T-helper 1 cell treated with Interleukin-12 subunit alpha and Interleukin-12 subunit beta and Interleukin-4 antibody, amounts not matched to agents 30 μg/mL and 1 μg/mL, for 36 hours (primary cell): ENCODE results near the gene FADS3.
A peak's percentile ranks its signal among the peaks of the same experiment; 100 is the strongest.

ENCODE experiments used
- H3K27ac Mint-ChIP-seq: one replicate; pipeline ENCODE4 v1.8.0; 2021; ENCODE audit warnings: mild to moderate bottlenecking, mixed read lengths
- H3K27me3 Mint-ChIP-seq: one replicate; pipeline ENCODE4 v1.8.0; 2021; ENCODE audit warnings: low read depth, mixed read lengths
- H3K36me3 Mint-ChIP-seq: one replicate; pipeline ENCODE4 v1.8.0; 2021; ENCODE audit warnings: low read depth, mixed read lengths
- H3K4me1 Mint-ChIP-seq: one replicate; pipeline ENCODE4 v1.8.0; 2021; ENCODE audit warnings: low read depth, mixed read lengths
- H3K4me3 Mint-ChIP-seq: one replicate; pipeline ENCODE4 v1.8.0; 2021; ENCODE audit warnings: mild to moderate bottlenecking, moderate library complexity, mixed read lengths
- H3K9me3 Mint-ChIP-seq: one replicate; pipeline ENCODE4 v1.8.0; 2021; ENCODE audit warnings: mixed read lengths

Gene FADS3

GRCh38 chr11:61918938-61919704, 27.8 kb upstream of the FADS3 start:
- Mint-ChIP-seq H3K27me3 (peaks cover 51% of the 10 kb centered on the region), H3K36me3 (peaks cover 5% of the 10 kb centered on the region), H3K9me3 (no peaks in the 10 kb centered on the region), H3K4me1 (peaks cover 9% of the 10 kb centered on the region), H3K27ac (no peak overlapping the region), H3K4me3 (no peak overlapping the region)

GRCh38 chr11:61918251-61918937, 27.0 kb upstream of the FADS3 start:
- no peaks in the 10 kb centered on the region for H3K9me3 Mint-ChIP-seq
- H3K4me3 Mint-ChIP-seq, result peak overlapping the region; percentile 85
- H3K27me3 Mint-ChIP-seq, result peaks cover 57% of the 10 kb centered on the region
- H3K36me3 Mint-ChIP-seq, result peaks cover 5% of the 10 kb centered on the region
- no peak overlapping the region for H3K27ac Mint-ChIP-seq
- H3K4me1 Mint-ChIP-seq, result peaks cover 9% of the 10 kb centered on the region

GRCh38 chr11:61917334-61918109, 26.2 kb upstream of the FADS3 start, which contains the start of gene RAB3IL1:
Gene RAB3IL1, minus strand, starts transcription at chr11:61917566. Its CDS starts 199 bp downstream, at chr11:61917367.
- H3K4me3 Mint-ChIP-seq, result peak within 1 kb of the TSS; percentile 85
- H3K9me3 Mint-ChIP-seq, result no peaks in the 10 kb centered on the region
- H3K4me1 Mint-ChIP-seq, result peaks cover 9% of the 10 kb centered on the region
- peaks cover 5% of the 10 kb centered on the region for H3K36me3 Mint-ChIP-seq
- no peak within 1 kb of the TSS for H3K27ac Mint-ChIP-seq
- H3K27me3 Mint-ChIP-seq, result peaks cover 57% of the 10 kb centered on the region

- Mint-ChIP-seq H3K27ac (no peak overlapping the region), H3K4me3 (peak overlapping the region; percentile 57), H3K27me3 (peaks cover 57% of the 10 kb centered on the region), H3K4me1 (peaks cover 11% of the 10 kb centered on the region), H3K9me3 (no peaks in the 10 kb centered on the region), H3K36me3 (peaks cover 5% of the 10 kb centered on the region)
Observed at GRCh38 chr11:61916737-61917333, 25.5 kb upstream of the FADS3 start.

- Mint-ChIP-seq H3K36me3 (peaks cover 5% of the 10 kb centered on the region), H3K9me3 (no peaks in the 10 kb centered on the region), H3K27me3 (peaks cover 49% of the 10 kb centered on the region), H3K4me1 (peaks cover 11% of the 10 kb centered on the region), H3K4me3 (no peak overlapping the region), H3K27ac (no peak overlapping the region)
Observed at GRCh38 chr11:61914471-61915171, 23.3 kb upstream of the FADS3 start.

GRCh38 chr11:61913699-61914395, 22.5 kb upstream of the FADS3 start:
- peaks cover 41% of the 10 kb centered on the region for H3K27me3 Mint-ChIP-seq
- H3K36me3 Mint-ChIP-seq, result peaks cover 5% of the 10 kb centered on the region
- peaks cover 11% of the 10 kb centered on the region for H3K4me1 Mint-ChIP-seq
- H3K4me3 Mint-ChIP-seq, result no peak overlapping the region
- no peak overlapping the region for H3K27ac Mint-ChIP-seq
- no peaks in the 10 kb centered on the region for H3K9me3 Mint-ChIP-seq

- Mint-ChIP-seq H3K4me1 (peaks cover 8% of the 10 kb centered on the region), H3K4me3 (no peak overlapping the region), H3K9me3 (no peaks in the 10 kb centered on the region), H3K27ac (no peak overlapping the region), H3K27me3 (peaks cover 34% of the 10 kb centered on the region), H3K36me3 (peaks cover 3% of the 10 kb centered on the region)
Observed at GRCh38 chr11:61912991-61913698, 21.8 kb upstream of the FADS3 start.

- Mint-ChIP-seq H3K27ac (no peak overlapping the region), H3K9me3 (no peaks in the 10 kb centered on the region), H3K4me3 (no peak overlapping the region), H3K27me3 (peaks cover 28% of the 10 kb centered on the region), H3K36me3 (no peaks in the 10 kb centered on the region), H3K4me1 (peaks cover 2% of the 10 kb centered on the region)
Observed at GRCh38 chr11:61912530-61912898, 21.2 kb upstream of the FADS3 start.

- H3K4me1 Mint-ChIP-seq, result peaks cover 2% of the 10 kb centered on the region
- H3K9me3 Mint-ChIP-seq, result no peaks in the 10 kb centered on the region
- no peak overlapping the region for H3K4me3 Mint-ChIP-seq
- H3K27ac Mint-ChIP-seq, result no peak overlapping the region
- H3K27me3 Mint-ChIP-seq, result peaks cover 27% of the 10 kb centered on the region
- H3K36me3 Mint-ChIP-seq, result no peaks in the 10 kb centered on the region
Observed at GRCh38 chr11:61911701-61912529, 20.6 kb upstream of the FADS3 start.

- Mint-ChIP-seq H3K9me3 (no peaks in the 10 kb centered on the region), H3K36me3 (no peaks in the 10 kb centered on the region), H3K4me1 (peaks cover 2% of the 10 kb centered on the region), H3K4me3 (no peak overlapping the region), H3K27me3 (peaks cover 22% of the 10 kb centered on the region), H3K27ac (no peak overlapping the region)
Observed at GRCh38 chr11:61911128-61911700, 19.9 kb upstream of the FADS3 start.

- Mint-ChIP-seq H3K36me3 (no peaks in the 10 kb centered on the region), H3K4me3 (no peak overlapping the region), H3K9me3 (no peaks in the 10 kb centered on the region), H3K4me1 (peaks cover 2% of the 10 kb centered on the region), H3K27me3 (peaks cover 16% of the 10 kb centered on the region), H3K27ac (no peak overlapping the region)
Observed at GRCh38 chr11:61910187-61911127, 19.1 kb upstream of the FADS3 start.
